Raji (cell line): ENCODE measurements around the gene UTS2R.

Experiments used
- POLR2A ChIP-seq: IDR thresholded peaks from 2 replicates; pipeline ENCODE4 v1.6.1; 2011; ENCODE audit warnings: low read depth, low read length, control low read depth; ENCODE audit not compliant: insufficient read depth

Gene UTS2R

DNA sequence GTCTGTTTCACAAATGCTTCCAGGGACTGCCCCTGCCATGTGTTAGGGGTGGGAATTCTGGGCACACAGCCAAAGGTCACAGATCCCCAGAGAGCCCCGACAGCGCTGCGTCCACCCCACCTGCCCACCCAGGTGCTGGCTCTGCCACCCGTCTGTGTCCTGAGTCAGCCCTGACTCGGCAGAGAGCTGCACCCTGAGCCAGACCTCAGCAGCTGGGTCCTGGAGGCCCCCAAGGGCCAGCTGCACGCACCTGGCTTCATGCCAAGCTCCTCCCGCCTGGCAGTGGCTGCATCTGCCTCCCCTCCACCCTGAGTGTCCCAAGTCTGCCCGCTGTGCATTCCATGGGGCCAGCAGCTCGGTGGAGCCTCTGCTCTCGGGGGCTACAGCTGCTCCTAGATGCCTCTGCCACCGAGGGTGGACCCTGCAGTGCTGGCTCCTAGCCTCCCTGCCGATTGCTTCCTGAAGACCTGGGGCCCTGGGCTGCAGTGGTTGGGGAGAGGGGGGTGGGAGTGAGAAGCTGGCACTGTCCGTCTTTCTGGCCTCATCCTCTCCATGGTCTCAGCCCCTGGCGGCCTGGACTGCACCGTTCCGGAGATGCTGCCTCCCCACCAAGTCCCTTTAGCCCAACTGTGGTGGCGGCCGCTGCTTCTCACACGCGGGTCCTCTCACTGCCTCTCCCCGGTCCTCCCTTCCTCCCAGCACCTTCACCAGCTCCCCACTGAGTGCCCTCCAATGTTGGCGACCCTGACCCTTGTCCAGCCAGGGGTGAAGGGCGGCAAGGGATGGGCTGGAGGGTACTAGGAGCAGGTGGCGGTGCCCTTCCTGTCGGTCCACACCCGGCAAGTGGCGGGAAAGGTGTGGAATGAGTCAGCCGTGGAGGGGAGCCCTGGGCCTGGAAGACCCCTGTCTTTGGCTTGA lies 41.0 kb upstream of the UTS2R start:
- no peak for TF ChIP-seq POLR2A

DNA sequence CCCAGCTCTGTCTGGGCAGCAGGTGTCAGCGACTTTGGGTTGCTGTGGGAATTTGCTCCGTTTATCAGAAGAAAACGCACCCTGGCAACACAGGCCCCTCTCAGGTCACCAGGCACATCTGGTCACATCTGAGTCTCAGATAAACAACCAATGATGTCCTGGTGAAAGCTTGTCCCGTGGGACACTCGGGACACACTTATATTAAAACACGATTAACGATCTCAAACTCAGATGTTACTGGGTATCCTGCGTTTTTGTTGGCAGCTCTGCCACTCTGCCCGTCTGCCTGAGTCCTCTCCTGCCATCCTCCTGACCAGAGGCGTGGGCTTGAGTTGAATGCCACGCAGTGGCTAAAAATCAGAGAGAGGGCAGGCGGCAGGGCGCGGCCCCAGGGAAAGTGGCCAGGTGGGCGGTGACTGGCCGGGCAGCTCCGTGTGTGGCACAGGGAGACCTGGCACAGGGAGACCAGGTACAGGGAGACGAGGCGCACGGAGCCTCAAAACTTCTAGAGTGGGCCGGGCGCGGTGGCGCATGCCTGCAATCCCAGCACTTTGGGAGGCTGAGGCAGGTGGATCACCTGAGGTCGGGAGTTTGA lies 40.1 kb upstream of the UTS2R start:
- no peak for TF ChIP-seq POLR2A

DNA sequence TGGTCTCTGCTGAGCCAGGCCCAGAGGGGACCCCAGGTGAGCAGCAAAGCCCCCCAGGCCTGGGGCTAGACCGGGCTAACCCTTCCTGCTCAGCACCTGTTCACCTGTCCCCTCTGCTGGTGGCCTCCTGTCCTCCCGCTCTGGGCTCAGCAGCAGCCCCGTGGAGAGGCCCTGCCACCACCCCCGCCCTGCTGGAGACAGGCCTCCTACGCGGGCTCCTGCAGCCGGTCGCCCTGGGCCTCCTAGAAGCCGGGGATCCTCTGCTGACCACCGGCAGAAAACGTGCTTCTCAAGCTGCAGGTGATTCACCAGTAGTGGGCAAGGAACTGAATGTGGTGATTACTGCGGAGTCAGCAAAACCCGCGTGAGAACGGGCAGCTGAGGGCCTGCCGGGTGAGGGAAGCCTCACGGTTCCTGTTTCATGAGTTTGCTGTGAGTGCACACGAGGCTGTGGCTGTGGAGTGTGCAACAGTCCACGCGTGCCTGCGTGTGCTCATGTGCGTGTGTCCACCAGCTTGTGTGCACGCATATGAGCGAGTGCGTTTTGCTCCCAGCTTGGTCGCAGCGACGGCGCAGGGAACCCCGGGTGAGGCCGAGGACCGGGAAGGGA lies 38.8 kb upstream of the UTS2R start:
- no peak for TF ChIP-seq POLR2A

DNA sequence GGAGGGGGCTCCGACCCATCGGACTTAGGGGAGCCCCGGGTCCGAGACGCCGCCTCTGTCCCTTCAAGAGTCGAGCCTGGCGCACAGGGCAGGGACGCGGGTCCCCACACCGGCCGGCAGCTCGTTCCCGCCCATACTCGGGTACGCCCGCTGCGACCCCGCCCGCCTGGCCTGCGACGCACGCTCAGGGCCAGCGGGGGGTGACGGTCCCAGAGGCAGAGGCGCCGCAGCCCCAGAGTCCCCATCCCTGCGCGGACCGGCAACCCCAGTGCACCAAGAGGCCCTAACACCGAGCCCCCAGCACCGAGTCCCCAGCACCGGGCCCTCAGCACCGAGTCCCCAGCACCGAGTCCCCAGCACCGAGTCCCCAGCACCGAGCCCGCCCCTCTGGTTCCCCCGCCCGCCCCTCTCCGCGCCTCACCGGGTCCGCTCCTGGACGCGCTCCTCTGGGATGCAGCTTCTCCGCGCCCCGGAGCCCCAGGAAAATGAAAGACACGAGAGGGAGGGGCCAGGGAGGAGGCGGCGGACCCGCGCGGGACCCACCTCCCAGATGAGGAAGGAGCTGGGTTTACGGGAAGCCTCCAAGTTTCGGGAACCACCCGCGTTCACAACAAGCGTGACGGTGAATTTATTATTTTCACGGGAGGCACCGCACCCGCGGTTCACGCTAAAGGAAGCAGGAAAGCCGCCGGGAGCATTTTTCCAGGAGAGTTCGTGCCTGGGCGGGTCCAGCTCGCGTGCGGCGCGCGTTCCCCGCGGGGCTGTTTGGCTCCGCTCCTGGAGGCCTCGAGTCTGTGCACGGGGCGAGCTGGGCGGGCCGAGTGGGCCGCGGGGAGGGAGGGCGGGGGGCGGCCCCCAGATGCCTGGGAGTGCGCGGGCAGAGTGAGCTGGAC lies 38.0 kb upstream of the UTS2R start, which contains the start of gene SECTM1:
SECTM1 (minus strand) TSS at position 488 of the 893 bp plus-strand sequence. CDS start 6,526 bp downstream, outside the sequence.
- no peak for TF ChIP-seq POLR2A

DNA sequence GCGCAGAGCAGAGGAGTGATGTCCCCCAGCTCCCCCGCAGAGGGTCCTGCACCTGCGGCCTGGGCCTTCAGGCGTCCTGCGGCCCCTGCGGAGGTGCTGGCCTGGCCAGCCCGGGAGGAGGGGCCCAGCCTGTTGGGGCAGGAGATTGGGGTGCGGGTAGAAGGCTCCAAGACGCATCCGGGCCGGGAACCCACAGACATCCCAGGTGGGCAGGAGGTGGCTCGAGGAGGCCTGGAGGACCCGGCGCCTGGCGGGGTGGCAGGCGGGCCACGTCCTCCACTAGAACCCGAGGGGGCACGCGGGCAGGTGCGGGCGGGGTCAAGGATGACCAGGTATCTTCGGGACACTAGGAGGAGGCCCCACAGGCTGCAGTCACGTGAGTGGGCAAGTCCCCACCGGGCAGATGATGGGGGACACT lies 37.4 kb upstream of the UTS2R start:
- no peak for TF ChIP-seq POLR2A

DNA sequence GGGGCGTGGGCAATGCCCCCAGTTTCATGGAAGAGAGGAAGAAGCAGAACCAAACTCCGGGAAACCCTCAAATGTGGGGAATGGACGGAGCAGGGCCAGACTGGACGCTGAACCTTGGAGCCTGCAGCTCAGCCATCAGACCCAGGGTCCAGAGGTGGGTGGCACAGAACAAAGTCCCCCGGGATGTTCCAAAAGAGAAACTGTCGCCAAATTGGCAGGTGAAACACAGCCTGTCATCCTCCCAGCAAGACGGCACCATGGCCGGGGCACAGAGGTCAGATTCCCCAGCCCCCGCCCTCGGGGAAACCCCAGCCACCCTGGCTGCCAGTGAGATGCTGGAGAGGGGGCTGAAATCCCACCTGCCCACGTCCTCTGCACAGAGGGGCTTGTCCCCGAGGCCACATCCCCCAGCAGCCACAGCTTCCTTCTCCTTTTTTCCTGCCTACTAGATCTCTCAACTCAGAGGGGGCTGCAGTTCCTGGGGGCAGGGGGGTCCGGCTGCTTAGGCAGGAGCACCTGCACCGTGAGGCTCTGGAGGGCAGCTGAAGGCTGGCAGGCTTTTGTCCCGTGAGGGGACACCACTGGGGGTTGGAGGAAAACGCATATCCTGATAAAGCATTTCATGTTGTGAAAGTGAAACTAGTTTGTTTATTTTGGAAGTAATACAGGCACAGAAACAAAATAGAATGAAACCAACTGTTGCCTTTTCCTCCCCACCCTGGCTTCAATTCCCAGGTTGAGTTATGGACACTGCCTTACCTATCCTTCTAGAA lies 36.8 kb upstream of the UTS2R start:
- TF ChIP-seq POLR2A, result no peak

DNA sequence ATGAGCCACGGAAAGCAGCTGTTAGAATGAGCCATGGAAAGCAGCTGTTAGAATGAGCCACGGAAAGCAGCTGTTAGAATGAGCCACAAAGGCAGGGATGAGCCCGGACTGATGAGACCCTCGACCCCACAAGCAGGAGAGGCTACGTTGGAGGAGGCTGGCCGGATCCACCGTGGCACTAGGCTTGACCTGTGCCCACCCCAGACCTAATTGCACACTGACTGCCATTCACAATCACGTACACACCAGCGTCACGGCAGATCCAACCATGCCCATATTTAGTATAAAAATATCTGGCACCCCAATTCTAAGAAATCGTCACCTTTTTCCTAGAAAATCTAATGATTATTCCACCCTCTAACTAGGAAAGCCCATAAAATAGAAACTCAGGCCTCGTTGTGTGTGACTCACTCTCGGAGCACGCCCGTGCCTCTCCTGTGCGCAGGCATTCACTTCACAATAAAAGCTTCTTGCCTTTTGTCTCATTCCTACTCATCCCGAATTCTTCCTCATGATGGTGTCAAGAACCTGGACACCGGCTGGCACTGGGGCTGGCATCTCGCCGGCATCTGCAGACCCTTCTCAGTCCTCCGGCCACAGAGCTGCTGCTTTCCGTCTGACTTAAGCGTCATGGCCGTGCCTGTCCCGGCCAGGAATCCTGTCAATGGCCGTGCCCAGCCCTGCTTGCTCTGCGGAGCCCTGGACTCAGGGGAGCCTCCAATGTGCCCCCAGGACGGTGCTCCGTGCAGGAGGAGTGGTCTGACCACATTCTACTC lies 32.5 kb upstream of the UTS2R start:
- no peak for TF ChIP-seq POLR2A

DNA sequence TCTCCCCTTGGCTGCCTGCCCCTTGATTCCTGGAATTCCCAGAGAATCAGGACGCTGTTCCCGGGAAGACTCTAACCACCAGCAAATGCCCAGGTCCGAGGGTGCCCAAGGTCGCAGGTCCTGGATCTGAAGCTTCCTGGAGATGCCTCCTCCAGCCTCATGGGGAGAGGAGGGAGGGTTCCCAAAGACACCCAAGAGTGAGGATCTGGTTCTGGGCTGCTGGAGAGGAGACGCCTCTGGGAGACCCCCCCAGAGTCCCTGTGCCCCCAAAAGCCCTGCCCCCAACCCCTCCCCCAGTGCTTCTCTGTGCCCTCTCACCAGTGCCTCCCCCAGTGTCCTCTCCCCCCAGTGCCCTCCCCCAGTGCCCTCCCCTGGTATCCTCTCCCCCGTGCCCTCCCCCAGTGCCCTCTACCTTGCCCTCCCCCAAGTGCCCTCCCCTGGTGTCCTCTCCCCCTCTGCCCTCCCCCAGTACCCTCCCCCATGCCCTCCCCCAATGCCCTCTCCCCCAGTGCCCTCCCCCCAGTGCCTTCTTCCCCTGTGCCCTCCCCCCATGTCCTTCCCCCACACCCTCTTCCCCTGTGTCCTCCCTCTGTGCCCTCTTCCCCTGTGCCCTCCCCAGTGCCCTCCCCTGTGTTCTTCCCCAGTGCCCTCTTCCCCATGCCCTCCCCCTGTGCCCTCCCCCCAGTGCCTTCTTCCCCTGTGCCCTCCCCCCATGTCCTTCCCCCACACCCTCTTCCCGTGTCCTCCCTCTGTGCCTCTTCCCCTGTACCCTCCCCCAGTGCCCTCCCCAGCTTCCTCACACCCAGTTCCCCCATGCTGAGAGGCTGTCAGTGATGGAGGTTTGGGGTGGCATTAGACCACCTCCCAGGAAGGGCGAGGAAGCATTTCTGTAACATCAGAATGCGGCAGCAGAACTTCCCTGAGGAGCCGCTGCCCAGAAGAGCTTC lies 31.7 kb upstream of the UTS2R start:
- no peak for TF ChIP-seq POLR2A

DNA sequence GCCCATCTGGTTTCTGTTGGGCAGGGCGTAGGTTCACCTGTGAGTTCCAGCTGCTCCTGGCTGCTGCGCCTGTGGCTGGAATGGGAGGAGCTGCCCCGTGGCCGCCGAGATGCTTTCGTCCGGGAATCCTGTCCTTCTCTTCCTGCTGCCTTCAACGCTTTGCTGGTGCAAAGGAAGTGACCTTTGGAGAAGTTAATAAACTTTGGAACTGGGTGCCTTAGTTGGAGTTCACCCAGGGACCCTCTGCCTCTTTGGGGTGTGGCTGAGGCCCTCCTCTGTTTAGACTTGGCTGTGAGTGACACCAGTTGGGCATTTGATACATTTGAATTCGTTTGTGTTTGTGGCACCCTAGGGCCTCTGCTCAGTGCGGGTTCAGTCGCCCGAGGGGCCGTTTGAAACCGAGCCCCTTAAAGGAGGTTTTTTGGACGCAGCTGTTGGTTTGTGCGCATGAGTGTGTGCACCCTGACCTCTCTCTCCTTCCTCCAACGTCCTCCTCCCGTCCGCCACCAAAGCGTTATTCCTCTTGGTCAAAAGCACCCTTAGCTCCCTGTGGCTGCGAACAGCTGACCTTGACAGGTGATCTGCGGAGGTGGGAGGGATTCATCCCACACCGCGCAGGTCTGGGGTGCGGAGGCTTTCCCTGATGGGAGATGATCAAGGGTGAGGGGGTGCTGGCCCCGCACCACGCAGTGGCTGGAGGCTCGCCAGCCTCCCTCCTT lies 29.0 kb upstream of the UTS2R start:
- no peak for TF ChIP-seq POLR2A

DNA sequence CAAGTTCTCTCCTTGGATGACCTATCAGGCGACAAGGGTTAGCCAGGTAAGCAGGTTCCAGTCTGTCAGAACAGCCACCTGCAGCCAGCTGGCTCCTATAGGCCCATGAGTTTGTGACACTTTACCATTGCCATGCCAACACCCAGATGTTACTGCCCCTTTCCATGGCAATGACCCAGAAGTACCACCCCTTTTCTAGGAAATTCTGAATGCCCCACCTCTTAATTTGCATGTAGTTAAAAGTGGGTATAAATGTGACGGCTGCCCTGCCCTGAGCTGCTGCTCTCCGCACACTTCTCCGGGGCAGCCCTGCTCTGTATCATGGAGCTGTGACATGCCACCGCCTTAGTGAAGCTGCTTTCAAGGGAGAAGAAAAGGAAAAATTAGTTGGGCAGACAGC lies 28.0 kb upstream of the UTS2R start:
- no peak for TF ChIP-seq POLR2A

DNA sequence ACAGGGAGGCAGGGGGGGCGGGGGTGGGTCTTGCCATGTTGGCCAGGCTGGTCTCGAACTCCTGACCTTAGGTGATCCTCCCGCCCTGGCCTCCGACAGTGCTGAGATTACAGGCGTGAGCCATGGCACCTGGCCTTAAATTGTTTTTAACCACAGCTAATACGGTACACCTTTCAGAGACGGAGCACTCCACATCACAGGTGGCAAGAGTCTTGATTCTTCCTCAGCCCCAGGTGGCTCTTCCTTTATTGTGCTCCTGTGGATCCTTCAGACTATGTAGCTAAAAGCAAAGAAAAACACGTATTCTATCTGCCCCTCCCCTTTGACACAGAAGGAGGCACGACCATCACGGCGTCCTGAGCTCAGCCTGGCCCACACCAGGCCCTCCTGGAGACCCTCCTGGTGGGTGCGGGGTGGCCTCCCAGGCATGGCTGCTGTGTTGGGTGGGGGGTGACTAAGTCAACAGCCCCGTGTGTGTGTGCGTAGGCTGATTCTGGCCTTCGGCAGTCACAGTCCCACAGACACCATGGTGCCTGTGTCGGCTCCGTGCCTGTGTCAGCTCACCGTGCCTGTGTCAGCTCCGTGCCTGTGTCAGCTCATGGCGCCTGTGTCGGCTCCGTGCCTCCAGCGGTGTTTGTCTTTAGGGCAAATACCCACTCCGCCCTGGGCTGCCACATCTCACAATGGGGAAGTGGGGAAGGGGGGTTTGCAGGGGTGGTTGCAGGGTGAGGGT lies 27.2 kb upstream of the UTS2R start:
- no peak for TF ChIP-seq POLR2A
